Liver (tissue), 9 donors: ENCODE data around the gene ADISSP. TPM values are rescaled to one million over a fixed set of nuclear protein-coding genes. Genes with fewer than 3 reads are reported as not detected.

Experiments used
- DNase-seq: peaks from one replicate; pipeline ENCODE4 v3.0.0-alpha.2; 2017; ENCODE audit warnings: low spot score
- H3K27ac ChIP-seq, 2 donors: one replicate each; pipeline ENCODE4 v1.7.0; 2013; ENCODE audit warnings: inconsistent platforms in 2 of 2, low read length in 2 of 2, control low read depth in 1 of 2, low read depth in 1 of 2, mild to moderate bottlenecking in 1 of 2
- H3K27me3 ChIP-seq, 4 donors: one replicate each; pipeline versions ENCODE4 v1.6.1 to v1.7.0; 2013; ENCODE audit warnings: low read length in 3 of 4, inconsistent platforms in 1 of 4, mild to moderate bottlenecking in 1 of 4, moderate library complexity in 1 of 4; ENCODE audit not compliant: control insufficient read depth in 4 of 4, insufficient read depth in 4 of 4
- H3K36me3 ChIP-seq, 4 donors: one replicate each; pipeline versions ENCODE4 v1.6.1 to v1.7.0; 2013; ENCODE audit warnings: low read length in 3 of 4, mild to moderate bottlenecking in 3 of 4, low read depth in 1 of 4, moderate library complexity in 1 of 4; ENCODE audit not compliant: control insufficient read depth in 4 of 4, insufficient read depth in 3 of 4
- H3K4me1 ChIP-seq, 4 donors: one replicate each; pipeline versions ENCODE4 v1.6.1 to v1.7.0; 2013; ENCODE audit warnings: low read length in 3 of 4, mild to moderate bottlenecking in 3 of 4, moderate library complexity in 1 of 4; ENCODE audit not compliant: control insufficient read depth in 4 of 4, insufficient read depth in 4 of 4
- H3K4me3 ChIP-seq, 3 donors: one replicate each; pipeline versions ENCODE4 v1.6.1 to v1.7.0; 2013; ENCODE audit warnings: low read length in 3 of 3, control low read depth in 1 of 3, low read depth in 1 of 3, mild to moderate bottlenecking in 1 of 3
- H3K9ac ChIP-seq, 2 donors: one replicate each; pipeline ENCODE4 v1.7.0; 2013; ENCODE audit warnings: low read length in 2 of 2, mild to moderate bottlenecking in 2 of 2, moderate library complexity in 2 of 2, control low read depth in 1 of 2, low read depth in 1 of 2
- H3K9me3 ChIP-seq, 4 donors: one replicate each; pipeline versions ENCODE4 v1.6.1 to v1.7.0; 2013; ENCODE audit warnings: low read length in 3 of 4; ENCODE audit not compliant: control insufficient read depth in 4 of 4
- ATF3 ChIP-seq: IDR thresholded peaks from 2 replicates; pipeline ENCODE4 v1.6.1; 2016; ENCODE audit warnings: antibody characterized with exemption
- CTCF ChIP-seq: fragments of 150-350 bp; IDR thresholded peaks from 2 replicates; pipeline ENCODE4 v1.5.1; 2017; ENCODE audit warnings: improper control_type of control experiment, low read depth, low read length; ENCODE audit not compliant: missing input control
- EGR1 ChIP-seq, 2 donors: IDR thresholded peaks; 2 replicates each; pipeline ENCODE4 v1.6.1; 2016 to 2018; ENCODE audit warnings: antibody characterized with exemption in 2 of 2, low read depth in 2 of 2
- FOXA1 ChIP-seq: IDR thresholded peaks from 2 replicates; pipeline ENCODE4 v1.6.1; 2016; ENCODE audit warnings: antibody characterized with exemption
- FOXA2 ChIP-seq: IDR thresholded peaks from 2 replicates; pipeline ENCODE4 v1.6.1; 2016; ENCODE audit warnings: antibody characterized with exemption
- GABPA ChIP-seq, 2 donors: IDR thresholded peaks in 1 of 2; conservative IDR thresholded peaks in 1 of 2; 2 replicates each; pipeline ENCODE4 v1.6.1; 2016; ENCODE audit warnings: antibody characterized with exemption in 2 of 2, mild to moderate bottlenecking in 1 of 2, moderate library complexity in 1 of 2
- HNF4A ChIP-seq, 2 donors: conservative IDR thresholded peaks; 2 replicates each; pipeline ENCODE4 v1.6.1; 2016; ENCODE audit warnings: antibody characterized with exemption in 2 of 2, mild to moderate bottlenecking in 2 of 2
- HNF4G ChIP-seq: IDR thresholded peaks from 2 replicates; pipeline ENCODE4 v1.6.1; 2016; ENCODE audit warnings: antibody characterized with exemption
- JUND ChIP-seq, 2 donors: IDR thresholded peaks; 2 replicates each; pipeline ENCODE4 v1.6.1; 2016; ENCODE audit warnings: antibody characterized with exemption in 2 of 2
- MAX ChIP-seq: IDR thresholded peaks from 2 replicates; pipeline ENCODE4 v1.6.1; 2016; ENCODE audit warnings: antibody characterized with exemption
- NR2F2 ChIP-seq: IDR thresholded peaks from 2 replicates; pipeline ENCODE4 v1.6.1; 2016; ENCODE audit warnings: antibody characterized with exemption
- RAD21 ChIP-seq, 2 donors: IDR thresholded peaks; 2 replicates each; pipeline ENCODE4 v1.6.1; 2016; ENCODE audit warnings: antibody characterized with exemption in 2 of 2, mild to moderate bottlenecking in 2 of 2
- RXRA ChIP-seq, 2 donors: IDR thresholded peaks; 2 replicates each; pipeline ENCODE4 v1.6.1; 2017 to 2018; ENCODE audit warnings: antibody characterized with exemption in 2 of 2, mild to moderate bottlenecking in 1 of 2
- SP1 ChIP-seq: IDR thresholded peaks from 2 replicates; pipeline ENCODE4 v1.6.1; 2018; ENCODE audit warnings: antibody characterized with exemption, mild to moderate bottlenecking
- TAF1 ChIP-seq: conservative IDR thresholded peaks from 2 replicates; pipeline ENCODE4 v1.6.1; 2016; ENCODE audit warnings: antibody characterized with exemption, mild to moderate bottlenecking
- YY1 ChIP-seq: IDR thresholded peaks from 2 replicates; pipeline ENCODE4 v1.6.1; 2016; ENCODE audit warnings: antibody characterized with exemption, mild to moderate bottlenecking
- ZBTB33 ChIP-seq: IDR thresholded peaks from 2 replicates; pipeline ENCODE4 v1.6.1; 2016; ENCODE audit warnings: antibody characterized with exemption
- WGBS: extraction: QIAGEN DNeasy Blood & Tissue Kit; methylation state at CpG from one replicate; pipeline ENCODE4 v1.1.7; 2013; 5-methylcytosine and 5-hydroxymethylcytosine counted together
- polyA plus RNA-seq, 2 donors: library from polyadenylated mRNA; stranded (reverse) in 1 of 2; unstranded in 1 of 2; fragments of 200-250 nt in 1 of 2; fragments of >200 nt in 1 of 2; fragmentation: Nextera tagmentation in 1 of 2; extraction: Ambion mirVana in 1 of 2; gene quantifications; one replicate each; pipeline versions ENCODE4 v1.2.1 to v1.2.3, GENCODE V29; 2013 to 2015
- total RNA-seq, 2 donors: library from RNA; depleted of rRNA; stranded (reverse); fragments of >200 nt; gene quantifications; one replicate each; pipeline ENCODE4 v1.2.3, GENCODE V29; 2014
- donor health status: healthy.
- donor health status: healthy.
- donor health status: healthy.
- donor health status: healthy.
- donor health status: healthy.

The ADISSP gene
- total and polyA plus RNA-seq, 4 donors: 3.8 to 27.3 (median 10.4) TPM

GRCh38 chr20:3751305-3751674 lies 16.3 kb downstream of the ADISSP start:
- no peaks in the 10 kb centered on the region for H3K27me3 ChIP-seq
- no peak for DNase-seq
- peak overlapping the region in 1 of 3 donors; percentile 42 for H3K4me3 ChIP-seq
- no peaks in the 10 kb centered on the region for H3K9me3 ChIP-seq
- H3K27ac ChIP-seq: no peak overlapping the region
- H3K9ac ChIP-seq: no peak overlapping the region
- peaks cover 1 to 25% (median 15%) of the 10 kb centered on the region in 4 donors for H3K4me1 ChIP-seq
- H3K36me3 ChIP-seq: no peaks in the 10 kb centered on the region
- no peak for TF ChIP-seq FOXA2
- TF ChIP-seq HNF4A (conservative IDR thresholded peaks at IDR 0.05): no peak
- no peak for TF ChIP-seq FOXA1
- no peak for TF ChIP-seq GABPA (IDR thresholded peaks at IDR 0.05 in 1 of 2, conservative IDR thresholded peaks at IDR 0.05 in 1 of 2)
- WGBS: 53% methylated on average over 31 of the region's 31 CpGs

GRCh38 chr20:3749689-3750531 lies 17.6 kb downstream of the ADISSP start:
- Histone ChIP-seq H3K4me1 (peaks cover 3 to 25% (median 15%) of the 10 kb centered on the region in 4 donors), H3K27me3 (no peaks in the 10 kb centered on the region), H3K9ac (no peak overlapping the region), H3K36me3 (no peaks in the 10 kb centered on the region), H3K4me3 (no peak overlapping the region), H3K27ac (no peak overlapping the region), H3K9me3 (no peaks in the 10 kb centered on the region)
- DNase-seq: peak; percentile 53
- TF ChIP-seq CTCF: peak; percentile 42
- peak in 1 of 2 donors; percentile 50 for TF ChIP-seq RAD21 (IDR thresholded peaks at IDR 0.05)
- no peak for TF ChIP-seq RXRA (IDR thresholded peaks at IDR 0.05)
- WGBS: 33% methylated on average over 72 of the region's 72 CpGs

GRCh38 chr20:3749087-3749688 lies 18.4 kb downstream of the ADISSP start:
- DNase-seq: no peak
- TF ChIP-seq NR2F2 (no peak), ZBTB33 (no peak), YY1 (no peak), TAF1 (no peak), SP1 (no peak), CTCF (no peak), HNF4G (no peak), RAD21 (IDR thresholded peaks at IDR 0.05) (no peak), ATF3 (no peak), GABPA (IDR thresholded peaks at IDR 0.05 in 1 of 2, conservative IDR thresholded peaks at IDR 0.05 in 1 of 2) (no peak), EGR1 (IDR thresholded peaks at IDR 0.05; ENCODE audit: low read depth in 2 of 2) (no peak), MAX (no peak), FOXA1 (no peak), HNF4A (conservative IDR thresholded peaks at IDR 0.05) (no peak), FOXA2 (no peak), JUND (IDR thresholded peaks at IDR 0.05) (no peak)

More at GRCh38 chr20:3749087-3749688, 18.4 kb downstream of the ADISSP start:
- H3K4me3 ChIP-seq: no peak overlapping the region
- H3K9me3 ChIP-seq: no peaks in the 10 kb centered on the region
- no peak overlapping the region for H3K27ac ChIP-seq
- no peaks in the 10 kb centered on the region for H3K36me3 ChIP-seq
- H3K4me1 ChIP-seq: peaks cover 3 to 25% (median 15%) of the 10 kb centered on the region in 4 donors
- no peak overlapping the region for H3K9ac ChIP-seq
- no peaks in the 10 kb centered on the region for H3K27me3 ChIP-seq
- WGBS: 69% methylated on average over 24 of the region's 24 CpGs
